ENCODE data around the gene PCP4.

The PCP4 gene

DNA sequence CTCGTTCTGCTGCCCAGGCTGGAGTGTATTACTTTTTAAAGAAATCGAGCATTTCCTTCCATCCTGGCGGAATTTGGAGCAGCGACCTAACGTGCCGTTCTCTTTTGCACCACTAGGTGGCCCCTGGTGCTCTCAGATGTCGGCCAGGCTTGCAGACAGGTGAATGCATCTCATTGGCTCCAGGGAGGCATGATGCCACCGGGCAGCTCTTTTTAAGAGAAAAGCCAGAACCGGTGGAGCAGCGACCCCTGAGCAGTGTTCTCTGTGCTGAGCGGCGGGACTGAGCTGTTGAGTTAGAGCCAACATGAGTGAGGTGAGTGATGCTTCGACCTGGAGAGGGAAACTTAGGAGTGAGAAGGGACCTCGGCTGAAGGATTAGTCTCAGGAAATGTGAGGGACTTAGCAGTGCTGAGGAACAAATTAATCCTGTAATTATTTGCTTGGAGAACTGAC, at the start of gene PCP4:
TSS of gene PCP4 (plus strand) at position 241 of the 453 bp plus-strand sequence. CDS start at position 305, 64 bp downstream.
- DNase-seq (ENCODE audit: low read depth in 2 of 2): no peak

GRCh38 chr21:39818557-39818956, 48.7 kb upstream of the PCP4 start:
- no peak for DNase-seq (ENCODE audit: low read depth in 2 of 2)

GRCh38 chr21:39822042-39822441, 45.2 kb upstream of the PCP4 start:
- no peak for DNase-seq (ENCODE audit: low read depth in 2 of 2)

DNA sequence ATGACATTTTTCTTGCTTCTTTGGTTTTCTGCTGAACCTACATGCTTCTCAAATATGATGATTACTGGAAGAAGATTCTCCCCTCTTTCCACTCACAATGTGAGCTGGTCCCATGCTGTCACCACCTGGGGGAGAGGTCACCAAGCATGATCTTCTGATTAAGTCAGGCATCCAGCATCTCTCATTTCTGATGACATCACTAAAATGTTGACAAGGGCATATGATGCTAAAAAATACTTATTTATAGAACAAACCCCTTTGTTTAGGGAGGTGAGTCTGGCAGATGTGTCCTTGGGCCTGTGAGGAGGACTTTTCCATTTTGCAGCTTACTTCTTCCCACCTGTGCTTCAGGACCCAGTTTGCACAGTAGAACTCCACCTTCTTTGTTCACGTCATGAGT, 42.0 kb upstream of the PCP4 start:
- DNase-seq (ENCODE audit: low read depth in 2 of 2): no peak

DNA sequence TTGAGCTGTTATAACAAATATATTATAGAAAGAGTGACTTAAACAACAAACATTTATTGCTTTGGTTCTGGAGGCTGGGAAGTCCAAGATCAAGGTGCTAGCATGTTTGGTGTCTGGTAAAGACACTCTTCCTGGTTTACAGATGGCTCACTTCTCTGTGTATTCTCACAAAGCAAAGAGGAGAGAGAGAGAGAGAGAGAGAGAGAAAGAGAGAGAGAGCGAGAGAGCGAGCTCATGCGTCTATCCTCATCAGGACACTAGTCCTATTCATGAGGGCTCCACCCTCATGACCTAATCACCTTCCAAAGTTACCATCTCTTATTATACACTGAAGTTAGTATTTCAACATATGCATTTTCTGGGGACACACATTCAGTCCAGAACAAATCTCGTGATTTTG, 32.7 kb upstream of the PCP4 start:
- DNase-seq (ENCODE audit: low read depth in 2 of 2): no peak

DNA sequence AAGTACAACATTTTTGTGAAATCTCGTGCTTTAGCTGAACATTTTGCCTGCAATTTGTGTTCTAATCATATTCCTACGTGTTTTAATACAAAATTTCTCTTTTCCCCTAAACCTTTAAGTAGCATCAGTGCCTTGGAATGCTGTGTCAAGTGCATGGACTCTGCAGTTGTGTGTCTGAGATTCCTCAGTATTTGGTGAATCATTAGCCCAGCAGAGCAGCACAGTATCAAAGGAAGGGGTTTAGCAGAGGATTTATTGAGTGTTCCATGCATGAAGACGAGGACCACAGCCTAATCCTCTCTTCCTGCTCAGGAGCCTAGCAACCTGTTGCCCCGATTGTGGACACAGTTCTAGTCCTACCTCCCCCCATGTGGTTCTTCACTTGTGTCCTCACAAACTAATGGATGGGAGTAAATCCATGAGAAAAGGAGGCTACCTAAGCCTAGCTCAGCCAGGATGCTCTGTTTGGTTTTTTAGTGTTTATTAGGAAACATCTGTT, 29.3 kb upstream of the PCP4 start:
- DNase-seq (ENCODE audit: low read depth in 2 of 2): no peak

DNA sequence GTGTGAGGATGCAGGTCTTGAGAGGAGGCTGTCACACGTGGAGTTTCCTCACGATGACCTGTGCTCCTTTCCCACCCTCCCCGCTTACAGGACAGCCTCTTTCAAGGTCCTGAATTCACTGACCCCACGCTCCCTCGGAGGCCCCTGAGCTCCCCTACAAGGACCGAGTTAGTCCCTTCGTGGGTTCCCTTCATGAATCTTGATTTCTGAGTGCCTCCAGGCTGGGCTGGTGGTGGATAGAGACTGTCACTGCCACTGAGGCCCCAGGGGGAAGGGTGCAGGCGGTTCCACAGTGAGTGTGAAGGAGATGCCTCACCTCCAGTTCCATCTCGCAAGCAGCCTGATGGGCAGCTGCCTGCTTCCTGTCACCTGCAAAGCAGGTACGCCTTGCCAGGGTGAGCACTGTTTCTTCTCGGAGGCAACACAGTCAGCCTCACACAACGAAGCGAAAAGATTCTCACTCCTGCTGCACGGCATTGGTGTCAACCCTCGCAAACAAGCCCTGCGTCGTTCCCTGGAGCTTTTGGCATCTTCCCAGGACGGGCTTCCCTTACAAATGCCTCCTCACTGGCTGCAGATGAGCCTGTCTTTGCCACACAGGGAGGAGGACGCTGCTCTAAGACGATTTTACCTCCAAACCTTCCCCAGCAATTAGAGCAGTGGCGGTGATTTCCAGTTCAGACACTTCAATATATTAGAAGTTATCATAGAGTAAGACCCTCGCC, 26.7 kb upstream of the PCP4 start:
- DNase-seq (ENCODE audit: low read depth in 2 of 2): no peak

- DNase-seq (ENCODE audit: low read depth in 2 of 2): no peak
These were observed 24.3 kb upstream of the PCP4 start for GRCh38 chr21:39842741-39843459.

GRCh38 chr21:39843483-39843882, 23.8 kb upstream of the PCP4 start:
- no peak for DNase-seq (ENCODE audit: low read depth in 2 of 2)

DNA sequence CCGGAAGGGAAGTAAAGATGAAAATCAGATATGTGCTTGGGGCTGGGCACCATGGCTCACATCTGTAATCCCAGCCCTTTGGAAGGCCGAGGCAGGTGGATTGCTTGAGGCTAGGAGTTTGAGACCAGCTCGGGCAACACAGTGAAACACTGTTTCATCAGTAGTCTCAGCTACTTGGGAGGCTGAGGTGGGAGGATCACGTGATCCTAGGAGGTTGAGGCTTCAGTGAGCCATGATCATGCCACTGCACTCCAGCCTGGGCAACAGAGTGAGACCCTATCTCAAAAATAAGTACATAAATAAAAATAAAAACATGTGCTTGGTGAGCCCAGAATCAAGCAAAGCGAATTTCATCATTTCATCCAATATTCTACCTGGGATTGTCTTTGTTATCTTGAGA, 23.3 kb upstream of the PCP4 start:
- DNase-seq (ENCODE audit: low read depth in 2 of 2): no peak

- DNase-seq (ENCODE audit: low read depth in 2 of 2): no peak
These were observed 21.6 kb upstream of the PCP4 start for GRCh38 chr21:39845571-39846130.

DNA sequence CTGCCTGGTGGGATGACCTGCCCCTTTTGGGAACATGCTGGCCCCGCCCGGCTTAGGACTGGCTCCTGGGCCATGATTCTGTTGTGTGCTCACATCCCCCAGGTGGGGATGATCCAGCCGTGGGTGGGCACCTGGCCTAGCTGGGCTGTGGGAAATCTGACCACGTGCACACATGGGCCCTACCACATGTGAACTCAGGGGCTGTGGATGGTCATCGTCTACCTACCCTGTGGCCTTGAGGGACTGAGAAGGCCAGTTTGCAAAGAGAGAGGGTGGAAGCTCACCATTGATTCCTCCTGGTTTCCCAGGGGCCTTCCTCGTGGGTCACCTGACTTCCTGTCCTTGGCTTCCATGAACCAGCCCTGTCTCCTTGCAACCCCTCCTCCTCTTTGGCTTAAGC, 19.4 kb upstream of the PCP4 start:
- DNase-seq (ENCODE audit: low read depth in 2 of 2): no peak

DNA sequence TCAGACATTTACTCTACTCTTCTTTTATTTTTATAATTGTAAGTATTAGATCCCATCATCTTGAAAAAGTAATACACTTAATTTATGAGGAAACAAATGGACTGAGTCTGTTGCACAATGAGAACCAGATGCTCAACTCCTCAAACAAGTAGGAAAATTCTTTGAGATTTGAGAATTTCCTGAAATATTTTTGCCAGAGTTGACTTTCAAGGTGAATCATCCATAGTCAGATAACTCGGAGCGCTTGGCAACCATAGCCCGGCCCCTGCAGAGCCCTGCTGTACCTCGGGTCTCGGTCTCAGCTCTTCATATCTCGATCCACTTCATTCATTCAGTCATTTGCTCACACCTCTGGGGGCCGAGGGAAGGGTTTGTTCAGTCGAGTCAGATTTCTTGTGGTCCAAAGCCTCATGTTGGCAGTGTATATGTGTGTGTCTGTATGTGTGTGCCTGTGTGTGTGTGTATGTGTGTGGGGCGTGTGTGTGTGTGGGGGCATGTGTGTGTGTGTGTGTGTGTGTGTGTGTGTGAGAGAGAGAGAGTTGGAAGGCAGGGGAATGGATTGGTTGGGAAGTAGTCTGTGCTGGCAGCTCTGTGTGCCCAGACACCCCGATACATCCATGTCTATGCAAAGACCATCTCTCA, 18.1 kb upstream of the PCP4 start:
- no peak for DNase-seq (ENCODE audit: low read depth in 2 of 2)

GRCh38 chr21:39850333-39850732, 16.9 kb upstream of the PCP4 start:
- DNase-seq (ENCODE audit: low read depth in 2 of 2): no peak

DNA sequence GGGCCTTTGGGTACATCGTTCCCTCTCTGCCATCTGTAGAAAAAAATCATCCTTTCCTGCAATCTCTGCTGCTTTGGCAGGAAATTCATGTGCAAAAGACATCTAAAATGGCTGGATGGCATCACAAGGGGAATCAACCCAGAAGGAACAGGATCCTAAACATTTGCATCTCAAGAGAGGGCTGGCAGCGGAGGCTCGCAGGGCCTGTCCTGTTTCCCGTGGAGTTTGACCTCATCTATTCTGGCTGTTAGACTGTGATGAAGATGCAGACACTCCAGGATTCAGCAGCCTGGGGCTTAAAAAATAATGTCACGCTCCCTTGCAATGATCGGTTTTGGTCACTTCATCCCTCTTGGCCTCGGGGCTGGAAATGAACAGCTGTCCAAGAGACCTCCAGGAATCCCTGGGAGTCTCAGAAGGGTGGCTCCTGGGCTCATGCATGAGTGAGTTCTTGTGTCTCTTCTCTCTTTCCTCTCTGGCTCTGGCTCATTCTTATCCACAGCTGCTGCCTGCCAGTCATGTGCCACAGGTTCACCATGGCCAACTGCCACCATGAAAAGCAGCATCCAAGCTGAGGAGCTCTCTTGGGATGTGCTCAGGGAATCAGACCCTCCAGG, 16.1 kb upstream of the PCP4 start:
- no peak for DNase-seq (ENCODE audit: low read depth in 2 of 2)

DNA sequence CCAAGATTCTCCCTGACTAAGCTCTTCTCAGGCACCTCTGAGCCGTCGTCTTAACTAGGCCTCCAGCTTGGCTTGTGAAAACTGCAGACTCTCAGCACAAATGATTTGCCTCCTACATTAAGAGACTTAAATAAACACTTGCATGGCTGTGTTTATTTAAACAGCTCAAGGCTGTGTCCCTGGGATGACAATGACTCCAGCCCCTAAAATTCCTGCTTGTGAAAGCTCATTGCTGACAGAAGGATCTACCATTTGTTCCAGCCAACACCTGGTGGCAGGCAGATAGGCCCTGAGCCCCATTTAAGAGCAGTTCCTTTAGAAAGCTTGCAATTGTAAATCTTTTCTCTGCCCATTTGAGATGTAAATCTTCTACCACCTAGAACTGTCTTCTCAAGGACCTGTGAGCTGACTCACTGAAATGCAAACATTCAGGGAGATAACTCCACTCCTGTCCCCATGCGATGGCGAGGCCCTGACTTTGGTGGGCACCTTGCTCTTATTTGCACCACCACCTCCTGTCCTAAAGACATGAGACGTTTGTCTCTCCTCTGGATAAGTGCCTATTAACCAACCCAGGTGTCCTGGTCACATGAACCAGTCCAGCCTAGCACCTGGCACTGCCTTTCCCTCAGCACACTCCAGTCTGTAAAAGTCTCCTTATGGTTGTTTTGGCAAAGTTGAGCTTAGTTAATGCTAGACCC, 15.1 kb upstream of the PCP4 start:
- no peak for DNase-seq (ENCODE audit: low read depth in 2 of 2)

- no peak for DNase-seq (ENCODE audit: low read depth in 2 of 2)
These were observed 14.3 kb upstream of the PCP4 start for GRCh38 chr21:39852726-39853500.

DNA sequence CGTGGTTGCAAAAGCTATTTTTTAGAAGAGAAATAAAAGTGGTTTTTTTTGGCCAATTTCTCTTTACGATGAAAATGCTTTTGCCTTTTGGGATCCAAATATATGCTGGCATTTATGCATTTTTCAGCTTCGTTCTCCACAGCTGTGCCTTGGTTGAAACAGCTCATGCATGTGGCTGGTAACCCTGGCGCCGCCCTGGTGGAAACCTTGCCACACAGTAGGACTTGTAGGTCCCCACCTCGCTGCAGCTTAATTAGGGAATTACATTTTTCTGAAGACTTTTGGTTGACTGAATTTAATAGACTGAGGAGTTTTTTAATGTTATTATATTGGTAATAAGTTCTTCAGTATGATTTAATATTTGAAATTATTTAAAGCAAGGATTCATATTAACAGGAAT, 12.7 kb upstream of the PCP4 start:
- no peak for DNase-seq (ENCODE audit: low read depth in 2 of 2)

DNA sequence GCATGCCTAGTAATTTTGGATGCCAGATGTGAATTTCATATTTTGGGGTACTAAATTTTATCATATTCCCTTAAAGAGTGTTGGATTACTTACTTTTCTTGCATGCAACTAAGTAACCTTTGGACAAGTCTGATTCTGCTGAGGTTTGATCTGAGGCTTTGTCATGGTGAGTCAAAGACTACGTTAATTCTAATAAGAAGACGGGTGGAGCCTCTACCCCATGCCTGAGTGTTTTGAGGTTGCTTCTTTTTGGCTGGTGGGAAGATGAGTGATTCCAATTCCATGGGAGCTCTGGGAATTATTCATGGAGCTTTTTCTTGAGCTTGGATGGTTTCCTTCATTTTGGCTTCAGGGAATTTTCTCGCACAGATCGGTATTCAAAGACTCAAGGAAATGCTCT, 11.6 kb upstream of the PCP4 start:
- no peak for DNase-seq (ENCODE audit: low read depth in 2 of 2)

DNA sequence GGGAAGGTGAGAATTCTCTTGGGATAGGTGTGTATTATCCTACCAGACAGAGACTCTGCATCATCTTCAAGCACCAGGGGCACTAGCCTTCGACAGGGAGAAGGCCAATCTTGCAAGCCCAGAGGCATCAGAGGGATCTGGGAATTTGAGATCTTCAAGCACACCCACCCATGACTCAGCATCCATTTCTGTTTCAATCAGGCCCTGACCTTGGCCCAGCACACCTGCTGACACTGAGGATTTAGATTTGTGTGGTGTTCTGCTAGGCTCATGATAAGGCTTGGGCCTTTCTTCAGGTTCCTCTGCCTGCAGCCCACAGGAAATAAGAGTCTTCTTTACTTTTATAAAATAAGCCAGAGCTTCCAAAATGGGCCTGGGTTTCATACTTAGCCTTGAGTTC, 6.6 kb upstream of the PCP4 start:
- no peak for DNase-seq (ENCODE audit: low read depth in 2 of 2)

GRCh38 chr21:39863111-39863510, 4.1 kb upstream of the PCP4 start:
- DNase-seq (ENCODE audit: low read depth in 2 of 2): no peak

Measured in stimulated activated CD8-positive, alpha-beta memory T cell treated with anti-CD3 and anti-CD28 coated beads, Interleukin-15, amount 100 ng/mL, for 4 hours (primary cell).